SJSA1 (cell line): ENCODE data around the gene ZBTB37. TPM values are rescaled to one million over a fixed set of nuclear protein-coding genes. Genes with fewer than 3 reads are reported as not detected.
"Not testable (repeated sequence)": the region's sequence is repeated elsewhere in the genome, so short reads cannot be mapped to it uniquely, and the experiment has no call there.

Source experiments
- DNase-seq, 2 experiments: peaks; one replicate each; pipeline ENCODE4 v3.0.0-alpha.2; 2015 to 2020; ENCODE audit warnings: low spot score in 2 of 2, low read depth in 1 of 2
- H3K27ac ChIP-seq: fragments of 250-450 bp; sonication (Bioruptor Pico); 2 replicates; pipeline ENCODE4 v1.5.1; 2020; ENCODE audit warnings: mild to moderate bottlenecking, moderate library complexity
- H3K27me3 ChIP-seq: fragments of 250-450 bp; sonication (Bioruptor Pico); replicated peaks from 2 replicates; pipeline ENCODE4 v1.5.1; 2020; ENCODE audit warnings: mild to moderate bottlenecking, moderate library complexity
- H3K36me3 ChIP-seq: fragments of 250-450 bp; sonication (Bioruptor Pico); 2 replicates; pipeline ENCODE4 v1.5.1; 2020; ENCODE audit warnings: mild to moderate bottlenecking
- H3K4me1 ChIP-seq: fragments of 250-450 bp; sonication (Bioruptor Pico); replicated peaks from 2 replicates; pipeline ENCODE4 v1.6.1; 2021; ENCODE audit warnings: mild to moderate bottlenecking
- H3K4me3 ChIP-seq: fragments of 250-450 bp; sonication (Bioruptor Pico); 2 replicates; pipeline ENCODE4 v1.5.1; 2020; ENCODE audit warnings: mild to moderate bottlenecking
- H3K9me3 ChIP-seq: fragments of 250-450 bp; sonication (Bioruptor Pico); replicated peaks from 2 replicates; pipeline ENCODE4 v1.5.1; 2020; ENCODE audit warnings: mild to moderate bottlenecking
- total RNA-seq: library from RNA; depleted of rRNA; stranded (reverse); fragments of >200 nt; shearing (Covaris generic); gene quantifications from 2 replicates; pipeline ENCODE4 v1.2.3, GENCODE V29; 2014

Gene ZBTB37
- total RNA-seq, 1 experiment from 2014 or later = 4.8 TPM

DNA sequence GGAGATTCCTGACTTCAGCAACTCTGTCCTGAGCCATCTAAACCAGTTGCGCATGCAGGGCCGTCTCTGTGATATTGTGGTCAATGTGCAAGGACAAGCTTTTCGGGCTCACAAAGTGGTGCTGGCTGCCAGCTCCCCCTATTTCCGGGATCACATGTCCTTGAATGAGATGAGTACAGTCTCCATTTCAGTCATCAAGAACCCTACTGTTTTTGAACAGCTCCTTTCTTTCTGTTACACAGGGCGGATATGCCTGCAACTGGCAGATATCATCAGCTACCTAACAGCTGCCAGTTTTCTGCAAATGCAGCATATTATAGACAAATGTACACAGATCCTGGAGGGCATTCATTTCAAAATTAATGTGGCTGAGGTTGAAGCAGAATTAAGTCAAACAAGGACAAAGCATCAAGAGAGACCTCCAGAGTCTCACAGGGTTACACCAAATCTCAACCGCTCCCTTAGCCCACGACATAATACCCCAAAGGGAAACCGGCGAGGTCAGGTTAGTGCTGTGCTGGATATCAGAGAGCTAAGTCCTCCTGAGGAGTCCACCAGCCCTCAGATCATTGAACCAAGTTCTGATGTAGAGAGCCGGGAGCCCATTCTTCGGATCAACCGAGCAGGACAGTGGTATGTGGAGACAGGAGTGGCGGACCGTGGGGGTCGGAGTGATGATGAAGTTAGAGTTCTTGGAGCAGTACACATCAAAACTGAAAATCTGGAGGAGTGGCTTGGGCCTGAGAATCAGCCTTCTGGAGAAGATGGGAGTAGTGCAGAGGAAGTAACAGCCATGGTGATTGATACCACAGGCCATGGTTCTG, 2.3 kb downstream of the ZBTB37 start:
- no peaks in the 10 kb centered on the region for H3K9me3 ChIP-seq
- no peaks in the 10 kb centered on the region for H3K27me3 ChIP-seq
- peaks cover 28% of the 10 kb centered on the region for H3K36me3 ChIP-seq
- no peak overlapping the region for H3K4me3 ChIP-seq
- no peak overlapping the region for H3K27ac ChIP-seq
- peaks cover 14% of the 10 kb centered on the region for H3K4me1 ChIP-seq
- DNase-seq = no peak

DNA sequence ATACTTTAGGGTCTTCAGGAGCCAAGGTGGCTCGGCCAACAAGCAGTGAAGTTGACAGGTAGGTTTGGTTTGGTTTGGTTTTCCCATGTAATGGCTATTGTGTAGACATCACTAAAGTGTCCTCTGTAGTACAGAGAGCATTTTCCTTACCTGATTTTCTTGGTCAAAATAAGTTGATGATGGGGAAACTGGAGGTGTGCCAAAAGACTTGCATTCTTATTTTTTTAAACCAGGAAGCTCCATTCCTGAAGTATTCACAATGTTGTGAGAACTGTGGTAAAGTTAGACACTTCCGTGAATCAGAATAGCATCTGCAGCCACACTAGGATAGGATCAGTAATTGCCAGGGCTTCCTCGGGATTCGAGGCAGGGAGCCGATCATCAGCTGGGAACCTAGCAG, 2.9 kb downstream of the ZBTB37 start:
- DNase-seq = no peak
- Histone ChIP-seq H3K36me3 (peaks cover 22% of the 10 kb centered on the region), H3K27ac (no peak overlapping the region), H3K4me3 (no peak overlapping the region), H3K27me3 (no peaks in the 10 kb centered on the region), H3K9me3 (no peaks in the 10 kb centered on the region), H3K4me1 (peaks cover 7% of the 10 kb centered on the region)

DNA sequence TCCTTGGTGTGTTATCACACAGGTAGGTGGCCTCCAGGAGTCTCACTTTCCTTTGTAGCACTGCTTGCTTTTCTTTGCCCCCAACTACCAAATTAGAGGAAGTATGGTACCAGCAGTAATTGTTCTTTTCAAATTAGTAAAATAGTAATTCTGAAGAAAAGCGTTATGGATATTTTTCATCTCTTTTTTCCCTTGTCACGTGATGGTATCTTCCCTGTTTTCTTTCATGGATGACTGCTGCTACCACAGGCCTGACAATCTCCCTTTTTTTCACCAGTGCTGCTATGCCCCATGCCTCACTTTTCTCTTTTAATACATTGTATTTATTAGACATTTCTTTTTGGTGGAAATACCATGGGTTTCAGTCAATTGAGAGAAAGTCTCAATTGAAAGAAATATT, 3.3 kb downstream of the ZBTB37 start:
- Histone ChIP-seq H3K4me1 (peaks cover 3% of the 10 kb centered on the region), H3K27me3 (no peaks in the 10 kb centered on the region), H3K27ac (no peak overlapping the region), H3K36me3 (peaks cover 21% of the 10 kb centered on the region), H3K9me3 (no peaks in the 10 kb centered on the region), H3K4me3 (no peak overlapping the region)
- no peak for DNase-seq

DNA sequence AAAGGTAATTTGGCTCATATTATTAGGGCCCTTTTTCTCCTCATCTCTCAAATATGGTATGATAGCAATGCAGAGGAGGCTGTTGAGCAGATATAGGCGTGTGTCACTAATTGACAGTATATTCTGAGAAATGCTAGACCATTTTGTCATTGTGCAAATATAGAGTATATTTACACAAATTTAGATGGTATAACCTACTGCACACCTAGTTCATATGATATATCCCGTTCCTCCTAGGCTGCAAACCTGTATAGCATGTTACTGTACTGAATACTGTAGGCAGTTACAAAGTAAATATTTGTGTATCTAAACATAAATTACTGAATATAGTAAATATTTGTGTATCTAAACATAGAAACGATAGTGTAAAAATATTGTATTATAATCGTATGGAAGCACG, 8.6 kb downstream of the ZBTB37 start:
- no peaks in the 10 kb centered on the region for H3K4me1 ChIP-seq
- no peaks in the 10 kb centered on the region for H3K27me3 ChIP-seq
- H3K36me3 ChIP-seq = peaks cover 19% of the 10 kb centered on the region
- no peaks in the 10 kb centered on the region for H3K9me3 ChIP-seq
- no peak overlapping the region for H3K4me3 ChIP-seq
- no peak overlapping the region for H3K27ac ChIP-seq
- DNase-seq = no peak

DNA sequence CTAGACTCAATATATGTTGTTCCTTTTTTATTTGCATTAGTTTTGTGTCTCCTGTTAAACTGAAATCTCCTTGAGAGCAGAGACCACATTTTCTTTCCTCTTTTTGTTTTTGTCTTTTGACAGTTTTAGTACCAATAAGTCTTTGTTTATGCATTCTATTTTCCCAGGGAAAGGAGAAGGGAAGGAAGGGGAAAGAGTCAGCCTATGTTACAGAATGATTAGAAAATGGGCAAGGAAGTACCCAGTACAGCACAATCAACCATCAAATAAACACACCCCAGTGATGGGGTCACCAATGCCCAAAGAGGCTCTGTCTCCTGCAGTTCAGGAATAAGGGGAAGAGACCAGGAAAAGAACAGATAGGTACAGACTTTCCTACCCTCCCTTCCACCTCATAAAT, 10.1 kb downstream of the ZBTB37 start:
- no peaks in the 10 kb centered on the region for H3K9me3 ChIP-seq
- no peak overlapping the region for H3K27ac ChIP-seq
- H3K36me3 ChIP-seq = peaks cover 16% of the 10 kb centered on the region
- H3K4me3 ChIP-seq = no peak overlapping the region
- no peak for DNase-seq
- H3K4me1 ChIP-seq = no peaks in the 10 kb centered on the region
- H3K27me3 ChIP-seq = no peaks in the 10 kb centered on the region

DNA sequence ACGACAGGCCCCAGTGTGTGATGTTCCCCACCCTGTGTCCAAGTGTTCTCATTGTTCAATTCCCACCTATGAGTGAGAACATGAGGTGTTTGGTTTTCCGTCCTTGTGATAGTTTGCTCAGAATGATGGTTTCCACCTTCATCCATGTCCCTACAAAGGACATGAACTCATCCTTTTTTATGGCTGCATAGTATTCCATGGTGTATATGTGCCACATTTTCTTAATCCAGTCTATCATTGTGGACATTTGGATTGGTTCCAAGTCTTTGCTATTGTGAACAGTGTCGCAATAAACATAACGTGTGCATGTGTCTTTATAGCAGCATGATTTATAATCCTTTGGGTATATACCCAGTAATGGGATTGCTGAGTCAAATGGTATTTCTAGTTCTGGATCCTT, 12.9 kb downstream of the ZBTB37 start:
- H3K36me3 ChIP-seq = peaks cover 18% of the 10 kb centered on the region
- not testable (repeated sequence) for H3K27me3 ChIP-seq, DNase-seq

DNA sequence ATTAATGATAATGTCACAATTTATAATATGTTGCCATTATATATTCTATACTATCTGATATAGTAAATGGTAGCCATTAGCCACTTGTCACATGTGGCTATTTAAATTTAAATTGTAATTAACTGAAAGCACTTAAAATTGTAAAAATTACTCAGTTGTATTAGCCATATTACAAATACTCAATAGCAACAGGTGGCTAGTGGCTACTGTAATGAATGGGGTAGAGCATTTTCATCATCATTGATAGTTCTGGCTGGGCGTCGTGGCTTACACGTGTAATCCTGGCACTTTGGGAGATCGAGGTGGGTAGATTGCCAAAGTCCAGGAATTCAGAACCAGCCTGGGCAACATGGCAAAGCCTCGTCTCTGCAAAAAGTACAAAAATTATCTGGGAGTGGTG, 16.5 kb downstream of the ZBTB37 start:
- Histone ChIP-seq H3K27ac (no peak overlapping the region), H3K36me3 (peaks cover 20% of the 10 kb centered on the region), H3K4me1 (no peaks in the 10 kb centered on the region), H3K4me3 (no peak overlapping the region), H3K27me3 (no peaks in the 10 kb centered on the region), H3K9me3 (no peaks in the 10 kb centered on the region)
- DNase-seq = no peak

More for the DNA sequence above, 12.9 kb downstream of the ZBTB37 start:
- H3K27ac ChIP-seq, H3K4me3 ChIP-seq, H3K9me3 ChIP-seq, H3K4me1 ChIP-seq: not testable (repeated sequence)

DNA sequence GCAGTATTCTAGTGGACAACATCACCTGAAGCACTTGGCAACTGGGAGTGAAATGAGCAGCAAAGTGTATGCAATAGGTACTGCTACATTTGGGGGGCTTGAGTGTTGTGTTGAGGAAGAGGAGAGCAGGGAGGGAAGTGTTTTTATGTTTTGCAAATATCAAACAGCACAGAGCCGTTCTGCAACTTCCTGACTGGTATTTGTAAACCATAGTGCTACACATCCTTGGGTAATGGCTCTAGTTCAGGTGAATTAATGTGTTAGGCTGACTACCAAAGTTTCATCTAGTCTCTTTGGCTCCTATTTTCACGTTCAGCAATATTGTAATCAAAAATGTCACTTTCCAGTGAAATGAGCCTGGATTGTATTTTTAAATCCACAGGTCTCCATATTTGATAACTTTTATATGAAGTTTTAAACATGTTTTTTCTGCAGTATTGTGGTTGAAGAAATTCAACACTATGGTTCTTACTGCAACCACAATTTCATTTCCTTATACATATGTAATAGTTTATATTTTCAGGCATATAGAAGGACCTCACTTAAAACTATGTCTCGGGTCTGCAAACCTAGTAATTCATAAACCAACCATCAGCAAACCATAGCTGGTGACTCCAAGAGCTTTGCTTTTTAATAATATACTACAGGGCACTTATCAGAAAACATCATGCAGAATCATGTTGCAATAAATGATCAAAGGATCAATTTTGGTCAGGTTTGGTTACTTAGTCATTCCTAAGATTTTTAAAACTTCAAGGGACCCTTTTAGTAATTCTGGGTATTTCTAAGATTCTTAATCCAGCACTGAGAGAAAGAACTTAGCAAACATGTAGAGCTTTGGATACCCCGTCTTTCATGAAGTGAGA, 18.8 kb downstream of the ZBTB37 start:
- no peaks in the 10 kb centered on the region for H3K9me3 ChIP-seq
- no peak for DNase-seq
- H3K4me1 ChIP-seq = no peaks in the 10 kb centered on the region
- no peaks in the 10 kb centered on the region for H3K27me3 ChIP-seq
- peaks cover 17% of the 10 kb centered on the region for H3K36me3 ChIP-seq
- H3K27ac ChIP-seq = no peak overlapping the region
- no peak overlapping the region for H3K4me3 ChIP-seq

DNA sequence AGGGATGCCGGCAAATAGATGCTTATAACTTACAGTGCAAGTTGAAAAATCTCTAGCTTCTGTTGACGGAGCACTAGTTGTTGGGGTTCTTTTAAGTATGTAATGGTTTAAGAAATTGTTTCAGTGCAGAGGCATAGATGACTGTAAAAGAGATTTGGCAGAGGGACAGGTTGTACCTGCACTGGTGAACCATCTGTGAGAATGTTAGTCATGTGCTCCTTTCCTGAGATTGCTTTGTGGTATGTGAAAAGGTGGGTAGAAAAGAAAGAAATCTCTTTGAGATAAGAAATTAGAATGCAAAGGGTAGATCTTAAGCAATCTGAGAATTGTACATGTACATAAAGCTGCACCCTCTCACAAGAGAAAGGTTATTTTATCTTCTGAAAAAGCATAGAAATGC, 19.4 kb downstream of the ZBTB37 start:
- Histone ChIP-seq H3K27ac (no peak overlapping the region), H3K36me3 (peaks cover 17% of the 10 kb centered on the region), H3K4me1 (no peaks in the 10 kb centered on the region), H3K4me3 (no peak overlapping the region), H3K9me3 (no peaks in the 10 kb centered on the region), H3K27me3 (no peaks in the 10 kb centered on the region)
- DNase-seq = no peak

DNA sequence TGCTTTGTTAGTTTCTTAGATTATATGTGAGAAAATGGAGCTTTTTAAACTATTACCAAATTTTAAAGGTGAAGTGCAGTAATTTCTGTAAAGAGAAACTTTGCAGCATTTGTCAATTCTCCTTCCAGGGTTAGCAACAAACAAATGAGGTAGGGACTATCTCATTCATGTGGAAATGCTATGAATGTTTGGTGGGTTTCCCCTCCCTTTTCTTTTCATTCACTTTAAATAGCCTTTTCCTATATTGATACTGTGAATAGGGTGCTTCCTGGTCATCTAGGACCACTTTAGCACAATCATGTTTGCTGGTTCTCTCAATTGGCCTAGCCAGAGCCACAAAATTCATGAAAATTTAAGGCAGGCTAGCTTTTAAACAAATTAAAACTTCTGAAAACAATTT, 20.6 kb downstream of the ZBTB37 start:
- DNase-seq = no peak
- Histone ChIP-seq H3K4me1 (no peaks in the 10 kb centered on the region), H3K36me3 (peaks cover 17% of the 10 kb centered on the region), H3K4me3 (no peak overlapping the region), H3K27ac (no peak overlapping the region), H3K9me3 (no peaks in the 10 kb centered on the region), H3K27me3 (no peaks in the 10 kb centered on the region)

DNA sequence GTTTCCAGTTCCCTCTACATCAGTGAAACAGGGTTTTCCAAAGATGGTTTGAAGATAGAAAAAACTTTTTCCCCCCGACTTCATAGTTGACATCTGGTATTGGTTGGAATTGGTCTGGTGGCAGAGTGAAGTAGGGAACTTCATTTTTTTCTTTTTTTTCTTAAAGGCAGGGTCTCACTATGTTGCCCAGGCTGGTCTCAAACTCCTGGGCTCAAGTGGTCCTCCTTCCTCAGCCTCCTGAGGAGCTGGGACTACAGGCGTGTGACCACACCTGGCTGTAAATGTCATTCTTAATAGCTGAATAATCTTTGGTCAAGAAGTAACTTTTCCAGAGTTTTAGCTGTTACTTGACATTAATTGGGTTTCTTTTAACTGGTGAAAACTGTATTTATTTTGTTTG, 21.7 kb downstream of the ZBTB37 start:
- Histone ChIP-seq H3K27me3 (no peaks in the 10 kb centered on the region), H3K4me1 (no peaks in the 10 kb centered on the region), H3K4me3 (no peak overlapping the region), H3K9me3 (no peaks in the 10 kb centered on the region), H3K36me3 (peaks cover 17% of the 10 kb centered on the region), H3K27ac (no peak overlapping the region)
- no peak for DNase-seq

DNA sequence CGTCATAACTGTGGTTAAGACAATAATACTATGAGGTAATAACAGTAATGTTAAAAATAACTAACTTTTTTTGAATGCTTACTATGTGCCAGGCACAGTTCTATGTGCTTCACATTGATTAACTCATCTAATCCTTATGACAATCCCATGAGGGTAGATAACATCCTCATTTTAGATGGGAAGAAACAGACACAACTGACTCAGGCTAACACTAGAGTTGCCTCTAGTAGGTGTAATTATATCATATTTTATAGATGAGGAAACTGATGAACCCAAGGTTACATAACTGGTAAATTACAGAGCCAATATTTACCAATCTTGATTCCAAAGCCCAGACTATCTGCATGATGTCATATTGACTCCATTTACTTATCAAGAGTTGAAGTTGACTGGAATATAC, 25.4 kb downstream of the ZBTB37 start:
- Histone ChIP-seq H3K9me3 (no peaks in the 10 kb centered on the region), H3K4me3 (no peak overlapping the region)

DNA sequence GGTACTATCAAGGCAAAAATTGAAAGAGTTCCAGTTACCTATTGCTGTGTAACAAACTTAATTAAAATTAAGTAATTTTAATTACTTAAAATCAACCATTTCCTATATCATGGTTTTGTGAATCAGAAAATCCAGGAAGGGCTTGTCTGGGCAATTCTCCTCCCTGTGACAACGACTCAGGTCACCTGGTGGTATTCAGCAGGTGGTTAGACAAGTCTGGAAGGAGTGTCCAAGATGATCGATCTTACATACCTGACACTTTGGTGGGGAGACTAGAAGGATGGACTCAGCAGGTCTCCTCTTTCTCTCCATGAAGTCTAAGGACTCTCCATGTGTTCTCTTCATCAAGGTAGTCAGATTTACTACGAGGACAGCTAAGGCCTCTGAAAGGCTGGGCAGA, 26.0 kb downstream of the ZBTB37 start:
- Histone ChIP-seq H3K4me1 (no peaks in the 10 kb centered on the region), H3K4me3 (no peak overlapping the region), H3K36me3 (peaks cover 3% of the 10 kb centered on the region; the same call in 1 of the 2 replicates), H3K9me3 (no peaks in the 10 kb centered on the region), H3K27me3 (no peaks in the 10 kb centered on the region), H3K27ac (no peak overlapping the region)
- no peak for DNase-seq

More for the DNA sequence above, 25.4 kb downstream of the ZBTB37 start:
- no peak overlapping the region for H3K27ac ChIP-seq
- H3K36me3 ChIP-seq = peaks cover 3% of the 10 kb centered on the region; the same call in 1 of the 2 replicates
- DNase-seq = no peak
- no peaks in the 10 kb centered on the region for H3K4me1 ChIP-seq
- H3K27me3 ChIP-seq = no peaks in the 10 kb centered on the region

DNA sequence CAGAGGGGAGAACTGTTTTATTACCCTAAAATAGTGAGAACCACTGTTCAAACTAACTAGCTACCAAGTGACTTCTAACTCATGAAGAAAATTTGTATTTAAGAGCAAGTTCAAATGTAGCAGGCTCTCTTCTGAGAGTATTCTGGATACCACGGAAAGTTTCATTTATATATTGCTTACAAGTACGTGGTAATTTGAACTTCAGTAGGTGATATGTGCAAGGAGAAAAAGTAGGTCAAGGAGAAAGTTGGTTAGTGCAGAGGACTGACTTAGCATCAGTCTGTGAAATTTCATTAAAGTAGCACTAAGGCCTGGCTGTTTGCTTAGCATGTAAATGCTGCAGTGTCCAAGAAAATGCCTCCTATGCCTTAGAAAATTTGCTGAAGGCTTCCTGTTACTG, 32.2 kb downstream of the ZBTB37 start:
- DNase-seq = no peak
- Histone ChIP-seq H3K4me3 (no peak overlapping the region), H3K4me1 (no peaks in the 10 kb centered on the region), H3K27ac (no peak overlapping the region), H3K9me3 (no peaks in the 10 kb centered on the region), H3K27me3 (no peaks in the 10 kb centered on the region), H3K36me3 (0 out of 2 replicates have a peak, but pooled peaks cover under 1% of the 10 kb centered on the region)
